ENCODE data around the gene RASL11A. TPM values are rescaled to one million over a fixed set of nuclear protein-coding genes. Genes with fewer than 3 reads are reported as not detected.

The RASL11A gene
- total and polyA plus RNA-seq, 2 of the 8 experiments (the other 6 are each of a cell fraction or from before 2014, with no cell fraction given), result 2.9 to 6.8 TPM

GRCh38 chr13:27304099-27304498, 33.5 kb downstream of the RASL11A start:
- CTCF ChIA-PET (ENCODE audit: partially characterized antibody), result interaction anchor here (0.8 kb wide), 1 partner anchor 18 kb away, joined by 3 read pairs; no protein-coding TSS in a partner anchor
- no peak overlapping the region for H4K8ac ChIP-seq (ENCODE audit: extremely low read depth, insufficient read depth, low read length)
- FAIRE-seq, result no peak

More at GRCh38 chr13:27304099-27304498, 33.5 kb downstream of the RASL11A start:
- Histone ChIP-seq H2BK20ac (ENCODE audit: low read length) (no peak overlapping the region), H3K23me2 (ENCODE audit: low read depth, low read length) (no peaks in the 10 kb centered on the region), H3K14ac (ENCODE audit: insufficient read length) (no peak overlapping the region), H3K79me1 (ENCODE audit: low read depth, low read length) (no peaks in the 10 kb centered on the region), H3K18ac (ENCODE audit: extremely low read depth, low read length) (no peak overlapping the region), H3K23ac (ENCODE audit: insufficient read length) (no peak overlapping the region), H4K91ac (replicated peaks; ENCODE audit: insufficient read length, low read length) (no peak overlapping the region), H3K27ac (ENCODE audit: low read depth, low read length) (no peak overlapping the region), H2BK120ac (replicated peaks; ENCODE audit: low read depth, low read length) (no peak overlapping the region), H3K36me3 (ENCODE audit: control insufficient read depth in 2 of 4, insufficient read depth in 4 of 4, low read length in 3 of 4) (no peaks in the 10 kb centered on the region), H3K4me3 (ENCODE audit: extremely low read depth in 1 of 4, insufficient read depth in 2 of 4, low read depth in 3 of 4, low read length in 4 of 4) (no peak overlapping the region), H2AK5ac (ENCODE audit: low read depth, low read length) (no peak overlapping the region), H3K9ac (replicated peaks in 1 of 4; ENCODE audit: extremely low read depth in 1 of 4, low read depth in 3 of 4, low read length in 3 of 4) (no peak overlapping the region), H3K79me2 (ENCODE audit: control insufficient read depth in 1 of 2, insufficient read depth in 2 of 2, low read length in 2 of 2) (no peaks in the 10 kb centered on the region), H3K4me1 (replicated peaks in 1 of 4; ENCODE audit: control insufficient read depth in 3 of 4, insufficient read depth in 4 of 4, low read length in 3 of 4) (no peaks in the 10 kb centered on the region), H3K4me2 (ENCODE audit: insufficient read depth in 1 of 2, low read depth in 2 of 2, low read length in 2 of 2) (no peak overlapping the region), H4K20me1 (replicated peaks in 1 of 2; ENCODE audit: control insufficient read depth in 1 of 2, insufficient read depth in 2 of 2, low read length in 2 of 2) (no peaks in the 10 kb centered on the region), H3K9me3 (ENCODE audit: insufficient read depth in 2 of 2, low read depth in 1 of 2, low read length in 1 of 2) (no peaks in the 10 kb centered on the region), H4K5ac (ENCODE audit: insufficient read length, low read depth, low read length) (no peak overlapping the region), H3K27me3 (replicated peaks in 1 of 4; ENCODE audit: control insufficient read depth in 3 of 4, extremely low read depth in 1 of 4, insufficient read depth in 3 of 4, low read length in 3 of 4) (no peaks in the 10 kb centered on the region), H3K56ac (replicated peaks; ENCODE audit: insufficient read length, low read depth, low read length) (no peak overlapping the region), H2BK5ac (ENCODE audit: low read depth, low read length) (no peak overlapping the region), H2BK12ac (ENCODE audit: low read depth, low read length) (no peak overlapping the region), H2AFZ (ENCODE audit: low read length) (no peak overlapping the region), H3K4ac (replicated peaks; ENCODE audit: insufficient read length, low read depth, low read length) (no peak overlapping the region), H2BK15ac (ENCODE audit: low read length) (no peak overlapping the region)
- TF ChIP-seq SP4 (IDR thresholded peaks at IDR 0.05; ENCODE audit: low read length) (no peak), SP2 (IDR thresholded peaks at IDR 0.05; ENCODE audit: low read length) (no peak), HDAC6 (IDR thresholded peaks at IDR 0.05; ENCODE audit: low read depth, low read length) (no peak), TEAD4 (IDR thresholded peaks at IDR 0.05; ENCODE audit: low read depth, low read length) (no peak), KDM4A (IDR thresholded peaks at IDR 0.05; ENCODE audit: low read depth, low read length, severe bottlenecking) (no peak), MAX (IDR thresholded peaks at IDR 0.05) (no peak), RXRA (IDR thresholded peaks at IDR 0.05; ENCODE audit: insufficient read depth, low read depth, low read length) (no peak), TBP (IDR thresholded peaks at IDR 0.05; ENCODE audit: low read depth, low read length) (no peak), SUZ12 (IDR thresholded peaks at IDR 0.05; ENCODE audit: low read length) (no peak)
- POLR2A ChIA-PET (ENCODE audit: partially characterized antibody), result no interaction called here
- WGBS, 2 experiments (ENCODE audit: extremely low coverage in 1 of 2, insufficient coverage in 1 of 2, insufficient read length in 1 of 2, insufficient replicate concordance in 2 of 2, low coverage in 1 of 2, low lambda C conversion rate in 2 of 2, missing lambda C conversion rate in 1 of 2), result 86% methylated on average over 4 of the region's 4 CpGs; no CpG with 5 or more reads in 1 of the 2 experiments
- no peak for DNase-seq (ENCODE audit: low read depth in 1 of 2, low spot score in 2 of 2)

Data from H1 (cell line).